C4-2B (cell line): ENCODE measurements around the gene SESN3.

Experiments
- H3K27ac ChIP-seq: fragments of 450-650 bp; 2 replicates; pipeline ENCODE4 v1.5.1; 2017
- ZFX ChIP-seq: fragments of 450-650 bp; IDR thresholded peaks from 2 replicates; pipeline ENCODE4 v1.6.1; 2017
- TF ChIP-seq, protein P1 (sequence below): fragments of 450-650 bp; conservative IDR thresholded peaks from 2 replicates; pipeline ENCODE4 v1.5.1; 2017; ENCODE audit warnings: mild to moderate bottlenecking

Gene SESN3

GRCh38 chr11:95156133-95156721 is 74.8 kb downstream of the SESN3 start:
- TF ChIP-seq ZFX = no peak
- TF ChIP-seq, protein P1, sequence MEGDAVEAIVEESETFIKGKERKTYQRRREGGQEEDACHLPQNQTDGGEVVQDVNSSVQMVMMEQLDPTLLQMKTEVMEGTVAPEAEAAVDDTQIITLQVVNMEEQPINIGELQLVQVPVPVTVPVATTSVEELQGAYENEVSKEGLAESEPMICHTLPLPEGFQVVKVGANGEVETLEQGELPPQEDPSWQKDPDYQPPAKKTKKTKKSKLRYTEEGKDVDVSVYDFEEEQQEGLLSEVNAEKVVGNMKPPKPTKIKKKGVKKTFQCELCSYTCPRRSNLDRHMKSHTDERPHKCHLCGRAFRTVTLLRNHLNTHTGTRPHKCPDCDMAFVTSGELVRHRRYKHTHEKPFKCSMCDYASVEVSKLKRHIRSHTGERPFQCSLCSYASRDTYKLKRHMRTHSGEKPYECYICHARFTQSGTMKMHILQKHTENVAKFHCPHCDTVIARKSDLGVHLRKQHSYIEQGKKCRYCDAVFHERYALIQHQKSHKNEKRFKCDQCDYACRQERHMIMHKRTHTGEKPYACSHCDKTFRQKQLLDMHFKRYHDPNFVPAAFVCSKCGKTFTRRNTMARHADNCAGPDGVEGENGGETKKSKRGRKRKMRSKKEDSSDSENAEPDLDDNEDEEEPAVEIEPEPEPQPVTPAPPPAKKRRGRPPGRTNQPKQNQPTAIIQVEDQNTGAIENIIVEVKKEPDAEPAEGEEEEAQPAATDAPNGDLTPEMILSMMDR = no peak
- H3K27ac ChIP-seq = no peak overlapping the region

DNA sequence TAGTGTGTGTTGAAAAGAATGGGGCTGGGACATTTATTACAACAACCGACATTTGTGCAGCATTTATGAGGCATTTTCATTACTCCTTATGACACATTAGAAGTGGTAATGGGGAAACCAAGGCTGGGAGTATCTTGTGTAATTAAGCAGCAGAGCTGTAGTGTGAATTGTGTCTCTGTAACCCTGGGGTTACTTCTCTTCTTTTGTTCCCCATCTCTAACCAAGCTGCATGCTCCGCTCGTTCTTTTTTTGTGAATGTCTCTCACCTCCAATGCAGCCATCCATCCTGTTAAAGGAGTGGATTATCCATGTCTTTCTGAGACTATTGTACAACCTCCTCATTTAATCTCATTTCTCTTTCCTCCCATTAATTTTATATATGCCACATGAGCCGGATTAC is 75.6 kb downstream of the SESN3 start:
- no peak overlapping the region for H3K27ac ChIP-seq
- no peak for TF ChIP-seq ZFX
- TF ChIP-seq, protein P1 = no peak

GRCh38 chr11:95154514-95154913 is 76.5 kb downstream of the SESN3 start:
- no peak for TF ChIP-seq ZFX
- TF ChIP-seq, protein P1 = peak; percentile 68
- H3K27ac ChIP-seq = no peak overlapping the region

DNA sequence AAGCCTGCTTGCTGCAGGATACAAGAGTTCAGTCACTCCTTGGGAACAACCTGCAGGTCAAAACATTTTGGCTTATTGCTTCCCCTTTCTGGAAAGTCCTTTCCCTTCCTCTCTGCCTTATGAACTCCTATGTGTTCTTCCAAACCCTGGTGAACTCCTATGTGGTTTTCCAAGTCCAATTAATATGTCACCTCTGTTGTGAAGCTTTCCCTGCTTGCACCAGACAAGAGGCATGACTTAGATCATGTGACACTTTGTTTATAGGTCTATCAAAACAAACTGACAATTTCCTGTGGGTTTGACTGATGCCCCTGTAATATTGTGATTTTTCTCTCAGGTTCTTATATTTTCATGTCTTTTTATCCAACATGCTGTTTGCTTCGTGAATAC is 77.2 kb downstream of the SESN3 start:
- H3K27ac ChIP-seq = no peak overlapping the region
- TF ChIP-seq, protein P1 = no peak
- no peak for TF ChIP-seq ZFX

DNA sequence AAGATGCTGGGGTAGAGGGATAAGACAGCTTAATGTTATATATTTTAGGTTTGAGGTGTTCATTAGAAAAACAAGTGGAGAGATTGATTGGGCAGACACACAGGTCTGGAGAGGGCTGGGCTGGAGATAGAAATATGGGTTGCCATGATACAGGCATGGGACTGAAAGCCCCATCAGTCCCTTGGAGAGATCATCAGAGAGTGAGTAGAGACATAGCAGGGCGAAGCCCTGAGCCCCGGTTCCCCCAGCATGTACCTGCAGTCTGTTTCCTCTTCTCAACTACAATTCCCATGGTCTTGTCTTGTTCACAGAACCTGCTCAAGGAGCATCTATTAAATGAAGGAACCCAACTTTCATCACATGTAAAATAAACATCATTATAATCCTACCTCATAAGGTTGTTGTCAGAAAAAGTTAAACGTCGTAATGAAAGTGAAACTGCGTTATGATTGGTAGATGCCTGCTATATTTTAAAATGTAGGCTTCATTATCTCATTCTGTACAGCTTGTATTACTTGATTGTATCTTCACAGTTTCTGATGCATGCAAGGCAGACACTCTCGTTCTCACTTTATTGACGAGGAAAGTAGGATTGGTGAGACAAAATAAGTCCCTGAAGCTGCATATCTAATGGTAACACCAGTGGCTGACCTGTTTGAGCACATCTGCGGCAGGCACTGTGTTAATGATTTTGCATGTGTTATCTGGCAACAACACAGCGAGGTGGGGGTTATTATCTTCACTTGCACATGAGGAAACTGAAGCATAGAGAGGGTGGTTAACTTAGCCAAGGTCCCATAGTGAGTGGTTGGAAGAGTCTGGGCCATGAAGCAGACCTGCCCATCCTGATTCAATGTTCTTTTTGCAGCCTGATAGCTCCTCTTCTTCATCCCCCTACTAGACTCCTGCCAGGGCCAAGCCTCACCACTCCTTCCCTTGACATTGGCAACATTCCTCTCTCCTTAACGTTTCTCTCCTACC is 77.8 kb downstream of the SESN3 start:
- no peak for TF ChIP-seq ZFX
- TF ChIP-seq, protein P1 = no peak
- no peak overlapping the region for H3K27ac ChIP-seq

DNA sequence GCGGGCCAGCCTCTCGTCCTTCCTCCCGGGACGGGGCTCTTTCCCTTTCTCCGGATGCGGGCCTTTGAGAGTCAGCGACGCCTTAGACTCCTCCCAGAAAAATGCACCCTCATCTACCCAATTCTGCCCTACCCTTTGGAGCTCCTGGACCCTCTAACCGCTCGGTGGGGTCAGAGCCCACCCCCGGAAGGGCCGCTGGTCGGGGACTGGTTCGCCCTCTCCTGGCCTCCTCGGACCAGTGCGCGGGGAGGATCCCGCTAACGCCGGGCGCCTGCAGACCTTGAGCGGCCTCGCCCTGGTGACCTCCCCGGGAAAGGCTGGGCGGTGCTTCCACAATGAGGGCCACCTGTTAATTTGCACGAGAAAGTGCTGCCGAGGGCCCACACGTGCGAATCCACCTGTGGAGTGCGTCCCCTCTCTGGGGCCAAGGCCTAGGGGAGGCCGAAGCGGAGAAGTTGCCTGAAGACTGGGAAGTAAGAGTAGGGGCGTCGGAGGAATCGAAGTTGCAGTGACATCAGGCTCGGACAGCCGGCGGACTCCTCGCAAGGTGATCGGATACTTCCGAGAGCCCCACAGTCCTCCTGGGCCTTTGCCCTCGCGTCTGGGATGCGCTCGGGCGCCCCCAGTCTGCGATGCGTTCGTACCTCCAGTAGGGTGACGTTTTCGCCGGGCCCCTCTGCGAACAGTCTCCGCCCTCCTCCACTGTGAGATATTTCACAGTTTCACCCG is 79.9 kb downstream of the SESN3 start:
- TF ChIP-seq, protein P1 = no peak; the same call in 1 of the 2 replicates
- no peak for TF ChIP-seq ZFX
- H3K27ac ChIP-seq = peak overlapping the region; percentile 35
